BLaER1 (cell line): Measurements from ENCODE around the gene PIGM.

Experiments used
- H3K27ac ChIP-seq: shearing (Covaris generic); formaldehyde crosslinking; 2 replicates; pipeline ENCODE4 v1.8.1; 2022
- H3K27me3 ChIP-seq: shearing (Covaris generic); formaldehyde crosslinking; 2 replicates; pipeline ENCODE4 v1.8.1; 2022
- H3K36me3 ChIP-seq: shearing (Covaris generic); formaldehyde crosslinking; 2 replicates; pipeline ENCODE4 v1.8.1; 2022
- H3K4me1 ChIP-seq: shearing (Covaris generic); formaldehyde crosslinking; 2 replicates; pipeline ENCODE4 v1.8.1; 2022
- H3K4me2 ChIP-seq: shearing (Covaris generic); formaldehyde crosslinking; 2 replicates; pipeline ENCODE4 v1.8.1; 2022
- H3K4me3 ChIP-seq: shearing (Covaris generic); formaldehyde crosslinking; 2 replicates; pipeline ENCODE4 v1.8.1; 2022
- H3K9ac ChIP-seq: shearing (Covaris generic); formaldehyde crosslinking; 2 replicates; pipeline ENCODE4 v1.8.1; 2022
- H3K9me3 ChIP-seq: shearing (Covaris generic); formaldehyde crosslinking; 2 replicates; pipeline ENCODE4 v1.8.1; 2022
- H4K20me1 ChIP-seq: shearing (Covaris generic); formaldehyde crosslinking; 2 replicates; pipeline ENCODE4 v1.8.1; 2022
- Cebpa-rat ChIP-seq: shearing (Covaris generic); IDR thresholded peaks from 2 replicates; pipeline ENCODE4 v1.8.1; 2022

The PIGM gene

DNA sequence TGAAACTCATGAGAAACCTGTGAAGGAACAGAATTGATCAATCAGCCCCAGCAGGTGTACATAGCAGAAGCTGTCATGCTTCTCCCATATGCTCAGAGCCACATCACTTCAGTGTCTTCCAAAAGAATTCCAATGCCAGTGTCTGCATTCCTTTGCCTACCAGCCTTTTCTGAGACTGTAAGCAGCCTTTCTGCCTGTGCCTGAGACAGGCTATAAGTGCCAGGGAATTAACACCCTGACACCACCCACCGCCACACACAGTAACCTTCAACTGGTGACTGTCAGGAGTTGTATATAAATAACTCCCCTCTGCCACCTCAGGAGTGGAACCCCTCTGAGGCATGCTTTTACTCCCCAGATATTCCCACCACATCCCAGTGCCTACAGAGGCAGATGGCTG, 39.6 kb downstream of the PIGM start:
- Histone ChIP-seq H3K27me3 (no peaks in the 10 kb centered on the region), H4K20me1 (no peaks in the 10 kb centered on the region), H3K4me1 (no peaks in the 10 kb centered on the region; the same call in 1 of the 2 replicates), H3K9me3 (no peaks in the 10 kb centered on the region), H3K36me3 (no peaks in the 10 kb centered on the region), H3K9ac (no peak overlapping the region), H3K4me2 (no peak overlapping the region), H3K4me3 (no peak overlapping the region), H3K27ac (no peak overlapping the region)
- no peak for TF ChIP-seq Cebpa-rat

DNA sequence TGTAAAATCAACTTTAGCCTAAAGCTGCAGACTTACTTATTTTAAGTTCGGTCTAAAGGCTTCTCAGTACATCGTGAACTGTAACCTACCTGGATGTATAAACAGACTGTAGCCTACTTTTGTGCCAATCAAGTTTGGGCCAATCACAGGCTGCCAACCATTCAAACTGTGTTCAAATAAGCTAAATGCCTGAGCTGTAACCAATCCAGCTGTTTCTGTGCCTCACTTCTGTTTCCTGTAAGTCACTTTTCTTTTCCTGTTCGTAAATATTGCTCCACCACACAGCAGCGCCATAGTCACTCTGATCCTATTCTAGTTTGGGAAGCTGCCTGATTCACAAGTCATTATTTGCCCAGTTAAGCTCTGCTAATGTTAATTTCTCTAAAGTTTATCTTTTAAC, 40.3 kb downstream of the PIGM start:
- H3K36me3 ChIP-seq, result no peaks in the 10 kb centered on the region
- no peaks in the 10 kb centered on the region for H3K9me3 ChIP-seq
- H3K27ac ChIP-seq, result no peak overlapping the region
- H3K9ac ChIP-seq, result no peak overlapping the region
- TF ChIP-seq Cebpa-rat, result no peak
- H3K4me3 ChIP-seq, result no peak overlapping the region
- no peak overlapping the region; the same call in 1 of the 2 replicates for H3K4me2 ChIP-seq
- no peaks in the 10 kb centered on the region for H4K20me1 ChIP-seq
- H3K4me1 ChIP-seq, result no peaks in the 10 kb centered on the region; the same call in 1 of the 2 replicates
- no peaks in the 10 kb centered on the region for H3K27me3 ChIP-seq

DNA sequence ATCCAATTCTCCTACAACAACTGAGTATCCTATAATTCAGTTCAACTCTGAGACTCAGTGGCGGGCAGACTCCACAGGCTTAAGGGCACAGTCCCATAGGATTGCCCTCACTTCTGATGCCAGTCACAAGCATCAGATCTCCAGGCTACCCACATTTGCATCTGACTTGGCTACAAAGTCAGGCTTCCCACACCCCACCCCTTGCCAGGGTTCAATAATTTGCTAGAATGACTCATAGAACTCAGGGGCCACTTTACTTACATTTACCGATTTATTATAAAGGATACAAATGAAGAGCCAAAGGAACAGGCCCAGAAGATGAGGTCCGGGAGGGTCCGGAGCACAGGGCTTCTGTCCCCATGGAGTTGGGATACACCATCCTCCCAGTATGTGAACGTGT, 41.8 kb downstream of the PIGM start:
- Histone ChIP-seq H3K9ac (no peak overlapping the region), H3K27ac (no peak overlapping the region), H3K27me3 (no peaks in the 10 kb centered on the region), H3K4me1 (no peaks in the 10 kb centered on the region; the same call in 1 of the 2 replicates), H3K36me3 (no peaks in the 10 kb centered on the region), H3K9me3 (no peaks in the 10 kb centered on the region), H3K4me2 (no peak overlapping the region), H4K20me1 (no peaks in the 10 kb centered on the region), H3K4me3 (no peak overlapping the region)
- TF ChIP-seq Cebpa-rat, result no peak

DNA sequence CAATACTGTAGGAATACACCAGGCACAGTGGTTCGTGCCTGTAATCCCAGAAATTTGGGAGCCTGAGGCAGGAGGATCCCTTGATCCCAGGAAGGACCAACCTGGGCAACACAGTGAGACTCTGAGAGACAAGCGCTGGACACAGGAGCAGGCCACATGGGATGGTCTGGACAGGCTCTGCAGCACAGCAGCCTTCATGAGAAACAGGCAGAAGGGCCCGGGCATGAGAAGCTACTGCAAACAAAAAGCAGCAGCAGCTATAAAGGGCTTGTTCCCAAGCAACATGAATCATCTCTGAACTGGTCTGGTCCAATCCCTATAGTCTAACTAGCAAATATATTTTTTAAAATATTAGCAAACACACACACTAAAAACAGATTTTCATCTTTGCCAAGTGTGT, 42.2 kb downstream of the PIGM start:
- Histone ChIP-seq H3K27ac (no peak overlapping the region), H3K4me3 (no peak overlapping the region), H3K9ac (no peak overlapping the region), H3K27me3 (no peaks in the 10 kb centered on the region), H3K4me2 (no peak overlapping the region), H3K36me3 (no peaks in the 10 kb centered on the region), H3K9me3 (no peaks in the 10 kb centered on the region), H4K20me1 (no peaks in the 10 kb centered on the region), H3K4me1 (no peaks in the 10 kb centered on the region; the same call in 1 of the 2 replicates)
- no peak for TF ChIP-seq Cebpa-rat

DNA sequence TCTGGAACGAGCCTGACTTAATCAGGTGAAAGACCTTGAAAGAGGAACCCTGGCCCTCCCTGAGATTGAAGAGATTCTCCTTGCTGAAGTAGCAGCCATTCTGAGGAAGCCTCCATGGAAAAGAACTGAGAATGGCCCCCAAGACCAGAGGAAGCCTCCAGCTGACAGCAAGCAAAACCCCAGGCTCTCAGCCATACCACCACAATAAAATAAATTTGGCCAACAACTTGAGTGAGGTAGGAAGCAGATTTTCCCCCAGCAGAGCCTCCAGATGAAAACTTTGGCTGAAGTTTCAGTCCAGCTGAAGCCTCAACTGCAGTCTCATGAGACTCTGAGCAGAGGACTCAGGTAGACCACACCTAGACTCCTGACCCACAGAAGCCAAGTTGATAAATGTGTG, 43.8 kb downstream of the PIGM start:
- Histone ChIP-seq H3K4me1 (no peaks in the 10 kb centered on the region; the same call in 1 of the 2 replicates), H3K9ac (no peak overlapping the region), H3K4me2 (no peak overlapping the region), H3K9me3 (no peaks in the 10 kb centered on the region), H3K27ac (no peak overlapping the region), H3K27me3 (no peaks in the 10 kb centered on the region), H4K20me1 (no peaks in the 10 kb centered on the region), H3K36me3 (no peaks in the 10 kb centered on the region), H3K4me3 (no peak overlapping the region)
- no peak for TF ChIP-seq Cebpa-rat

GRCh38 chr1:159987186-159987585, 44.6 kb downstream of the PIGM start:
- Histone ChIP-seq H3K9ac (no peak overlapping the region), H3K36me3 (no peaks in the 10 kb centered on the region), H4K20me1 (no peaks in the 10 kb centered on the region), H3K4me2 (no peak overlapping the region), H3K4me3 (no peak overlapping the region), H3K4me1 (no peaks in the 10 kb centered on the region; the same call in 1 of the 2 replicates), H3K27me3 (no peaks in the 10 kb centered on the region), H3K9me3 (no peaks in the 10 kb centered on the region), H3K27ac (no peak overlapping the region)
- TF ChIP-seq Cebpa-rat, result no peak

DNA sequence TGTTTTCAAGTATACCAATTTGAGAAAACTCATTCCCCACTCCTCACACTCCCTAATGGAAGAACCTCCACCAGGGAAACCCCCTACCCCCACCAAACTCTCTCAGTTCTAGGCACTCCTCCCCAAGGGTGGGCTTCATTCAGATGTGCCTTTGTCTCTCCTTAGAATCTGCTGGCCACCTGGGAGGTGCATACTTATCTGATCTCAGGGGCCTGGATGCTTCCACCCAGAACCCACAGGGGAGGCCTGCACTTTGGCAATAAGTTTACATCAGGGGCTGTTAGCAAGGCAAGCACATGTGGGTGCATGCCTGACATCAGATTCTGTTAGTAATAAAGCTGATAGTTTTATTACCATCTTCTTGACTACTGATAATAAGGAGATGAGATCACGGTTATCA, 45.3 kb downstream of the PIGM start:
- Histone ChIP-seq H3K4me2 (no peak overlapping the region), H4K20me1 (no peaks in the 10 kb centered on the region), H3K27ac (no peak overlapping the region), H3K9me3 (no peaks in the 10 kb centered on the region), H3K4me1 (no peaks in the 10 kb centered on the region; the same call in 1 of the 2 replicates), H3K36me3 (no peaks in the 10 kb centered on the region), H3K27me3 (no peaks in the 10 kb centered on the region), H3K9ac (no peak overlapping the region), H3K4me3 (no peak overlapping the region)
- TF ChIP-seq Cebpa-rat, result no peak

GRCh38 chr1:159986093-159986492, 45.7 kb downstream of the PIGM start:
- Histone ChIP-seq H3K9me3 (no peaks in the 10 kb centered on the region), H3K27ac (no peak overlapping the region), H3K27me3 (no peaks in the 10 kb centered on the region), H3K36me3 (no peaks in the 10 kb centered on the region), H3K4me2 (no peak overlapping the region), H4K20me1 (no peaks in the 10 kb centered on the region), H3K9ac (no peak overlapping the region), H3K4me1 (no peaks in the 10 kb centered on the region), H3K4me3 (no peak overlapping the region)
- no peak for TF ChIP-seq Cebpa-rat

GRCh38 chr1:159985473-159985872, 46.3 kb downstream of the PIGM start:
- TF ChIP-seq Cebpa-rat, result no peak
- H3K4me3 ChIP-seq, result no peak overlapping the region
- no peaks in the 10 kb centered on the region for H3K9me3 ChIP-seq
- no peaks in the 10 kb centered on the region for H3K36me3 ChIP-seq
- H3K4me1 ChIP-seq, result no peaks in the 10 kb centered on the region
- H3K27ac ChIP-seq, result no peak overlapping the region
- no peaks in the 10 kb centered on the region for H3K27me3 ChIP-seq
- no peak overlapping the region for H3K4me2 ChIP-seq
- no peaks in the 10 kb centered on the region for H4K20me1 ChIP-seq
- no peak overlapping the region for H3K9ac ChIP-seq

DNA sequence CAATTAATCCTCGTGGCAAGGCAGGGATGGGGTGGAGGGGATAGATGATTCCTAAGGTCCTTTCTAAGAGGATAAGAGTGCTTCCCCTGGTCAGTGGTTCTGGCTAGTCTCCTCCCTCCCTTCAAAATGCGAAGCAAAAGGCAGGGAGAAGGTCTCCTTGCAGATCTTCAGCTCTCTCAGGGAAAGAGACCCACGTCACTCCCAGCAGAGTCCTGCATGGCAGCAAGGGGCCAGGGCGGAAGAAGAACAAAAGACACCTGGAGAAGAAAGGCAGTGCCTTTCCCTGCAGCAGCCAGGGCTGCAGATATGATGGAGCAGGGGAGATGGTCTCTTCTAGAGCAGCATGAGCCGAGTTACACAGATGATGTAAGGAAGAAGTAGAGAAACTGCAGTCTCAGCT, 48.1 kb downstream of the PIGM start:
- H3K4me2 ChIP-seq, result no peak overlapping the region
- no peak overlapping the region for H3K27ac ChIP-seq
- H3K27me3 ChIP-seq, result no peaks in the 10 kb centered on the region
- H4K20me1 ChIP-seq, result no peaks in the 10 kb centered on the region
- no peaks in the 10 kb centered on the region for H3K4me1 ChIP-seq
- no peak overlapping the region for H3K9ac ChIP-seq
- no peaks in the 10 kb centered on the region for H3K36me3 ChIP-seq
- TF ChIP-seq Cebpa-rat, result no peak
- no peak overlapping the region for H3K4me3 ChIP-seq
- H3K9me3 ChIP-seq, result no peaks in the 10 kb centered on the region

GRCh38 chr1:159982280-159982679, 49.5 kb downstream of the PIGM start:
- no peaks in the 10 kb centered on the region for H3K9me3 ChIP-seq
- H3K4me1 ChIP-seq, result no peaks in the 10 kb centered on the region
- no peaks in the 10 kb centered on the region for H4K20me1 ChIP-seq
- H3K9ac ChIP-seq, result no peak overlapping the region
- no peak overlapping the region for H3K27ac ChIP-seq
- no peaks in the 10 kb centered on the region for H3K27me3 ChIP-seq
- no peak overlapping the region for H3K4me3 ChIP-seq
- no peak overlapping the region for H3K4me2 ChIP-seq
- no peak for TF ChIP-seq Cebpa-rat
- no peaks in the 10 kb centered on the region for H3K36me3 ChIP-seq
